NB4 (cell line): ENCODE data around the gene FBRS.

Source experiments
- CTCF ChIP-seq: IDR thresholded peaks from one replicate; pipeline ENCODE4 v1.5.1; 2012; ENCODE audit warnings: low read depth, low read length
- MAX ChIP-seq: IDR thresholded peaks from 2 replicates; pipeline ENCODE4 v1.6.1; 2011; ENCODE audit warnings: low read depth, low read length
- POLR2A ChIP-seq: IDR thresholded peaks from 2 replicates; pipeline ENCODE4 v1.6.1; 2011; ENCODE audit warnings: mild to moderate bottlenecking; ENCODE audit not compliant: insufficient read length; ENCODE audit errors: extremely low read depth

GRCh38 chr16:30691907-30692306 lies 33.7 kb downstream of the FBRS start:
- TF ChIP-seq CTCF (no peak), POLR2A (no peak), MAX (no peak)
